ENCODE data around the gene NUP133.

GRCh38 chr1:229447809-229448252 is 60.3 kb downstream of the NUP133 start:
- TF ChIP-seq EZH2 (IDR thresholded peaks at IDR 0.05; ENCODE audit: low read depth, unreplicated experiment) (no peak), CTCF (conservative IDR thresholded peaks at IDR 0.05; ENCODE audit: low read depth in 2 of 2) (no peak), POLR2AphosphoS5 (IDR thresholded peaks at IDR 0.05; ENCODE audit: low read depth) (no peak), STAT1 (IDR thresholded peaks at IDR 0.05; ENCODE audit: unreplicated experiment) (no peak), EZH2phosphoT487 (IDR thresholded peaks at IDR 0.05; ENCODE audit: unreplicated experiment) (no peak), CREB1 (CRISPR knock-in tag; IDR thresholded peaks at IDR 0.05; ENCODE audit: low read depth) (no peak)
